ENCODE results near the gene TAP1.
"Not testable (repeated sequence)": the region's sequence is repeated elsewhere in the genome, so short reads cannot be mapped to it uniquely, and the experiment has no call there.

Gene TAP1

GRCh38 chr6:32838114-32838958 lies 15.2 kb downstream of the TAP1 start, which contains the start of gene TAP2:
Gene TAP2, minus strand, starts transcription at chr6:32838739. Its CDS starts 506 bp downstream, at chr6:32838233.
- DNase-seq, result peak; percentile 69

DNA sequence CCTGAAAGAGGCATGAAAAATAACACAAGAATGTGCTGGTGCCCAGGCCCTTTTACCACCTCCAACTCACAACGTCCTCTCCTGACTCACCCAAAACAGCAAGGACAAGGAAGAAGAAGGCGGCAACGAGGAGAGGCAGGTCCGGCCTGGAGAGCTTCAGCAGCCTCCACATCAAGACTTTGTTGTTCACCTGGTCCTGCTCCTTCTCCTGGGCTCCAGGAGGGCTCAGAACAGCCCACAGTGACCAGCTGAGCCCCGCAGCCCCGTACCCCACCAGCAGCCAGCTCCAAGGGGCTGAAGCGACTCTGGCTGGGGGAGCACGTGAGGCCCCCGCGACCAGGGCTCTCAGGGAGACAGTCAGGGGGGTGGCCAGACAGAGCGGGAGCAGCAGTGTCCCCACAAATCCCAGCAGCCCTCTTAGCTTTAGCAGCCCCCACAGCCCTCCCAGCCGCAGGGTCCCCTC lies 15.8 kb downstream of the TAP1 start:
- no peak for DNase-seq

DNA sequence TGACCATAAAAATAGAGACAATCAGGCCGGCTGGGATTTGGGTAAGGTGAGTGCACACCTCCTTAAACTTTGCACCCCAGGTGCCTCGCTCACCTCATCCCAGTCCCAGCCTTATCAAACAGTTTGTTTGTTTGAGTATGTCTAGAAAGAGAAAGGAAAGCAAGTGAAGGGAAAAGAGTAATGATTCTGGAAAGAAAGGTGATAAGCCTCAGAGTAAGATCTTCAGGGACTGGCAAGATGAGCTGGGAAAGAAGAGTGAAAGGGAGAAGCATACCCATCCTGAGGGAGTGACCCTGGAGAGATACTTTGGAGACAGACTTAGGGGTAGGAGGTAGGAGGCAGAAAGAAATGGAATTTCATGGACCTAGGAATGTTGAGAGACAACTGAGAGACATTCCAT lies 16.6 kb downstream of the TAP1 start:
- no peak for DNase-seq

DNA sequence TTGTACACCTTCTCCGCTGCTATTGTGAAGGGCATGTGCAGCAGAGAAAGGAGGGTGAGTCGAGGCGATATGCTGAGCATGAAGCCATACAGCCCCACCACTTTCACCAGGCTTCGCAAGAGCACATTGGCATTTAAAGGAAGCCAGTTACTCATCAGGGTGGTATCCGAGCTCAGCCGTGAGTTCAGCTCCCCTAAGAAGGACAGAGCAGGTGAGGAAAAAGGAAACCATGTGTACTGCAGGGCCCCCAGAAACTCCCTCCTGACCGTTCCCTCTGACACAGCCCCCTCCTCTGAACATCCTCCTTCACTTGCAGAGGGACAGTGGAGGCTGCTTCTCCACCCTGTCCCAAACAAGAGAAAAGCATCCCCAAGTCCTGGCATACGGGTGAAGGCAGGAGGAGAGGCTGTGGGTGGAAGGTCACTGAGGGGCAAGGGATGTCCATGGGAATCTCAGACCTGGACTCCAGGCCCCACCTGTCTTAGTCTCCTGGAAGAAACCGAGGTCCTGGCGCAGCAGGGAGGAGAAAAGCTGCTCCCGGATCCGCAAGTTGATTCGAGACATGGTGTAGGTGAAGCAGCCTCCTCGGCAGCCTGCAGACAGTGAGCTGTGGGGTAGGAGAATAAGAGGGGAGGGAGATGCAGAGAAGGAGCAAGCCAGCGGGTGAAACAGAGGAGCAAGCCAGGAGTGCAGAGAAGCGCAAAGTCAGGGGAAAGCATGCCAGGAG lies 18.2 kb downstream of the TAP1 start:
- no peak for DNase-seq

GRCh38 chr6:32833664-32834063 lies 19.8 kb downstream of the TAP1 start:
- no peak for DNase-seq

DNA sequence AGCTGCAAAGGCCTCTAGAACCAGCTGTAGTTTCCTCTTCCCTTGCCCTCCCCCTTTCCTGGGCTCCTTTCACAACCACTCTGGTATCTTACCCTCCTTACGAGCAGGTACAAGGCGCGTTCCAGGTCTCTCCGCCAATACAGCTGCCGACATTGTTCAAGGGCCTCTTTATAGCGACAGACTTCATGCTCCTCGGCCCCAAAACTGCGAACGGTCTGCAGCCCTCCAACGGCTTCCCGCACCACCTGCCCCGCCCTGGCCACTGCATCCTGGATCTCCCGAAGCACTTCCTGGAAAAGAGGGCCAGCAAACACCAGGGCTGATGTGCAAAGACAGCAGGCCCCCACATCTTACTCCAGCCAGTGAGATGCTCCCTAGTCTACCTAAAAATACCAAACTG lies 21.0 kb downstream of the TAP1 start:
- DNase-seq, result no peak

GRCh38 chr6:32830936-32831335 lies 22.6 kb downstream of the TAP1 start:
- no peak for DNase-seq

DNA sequence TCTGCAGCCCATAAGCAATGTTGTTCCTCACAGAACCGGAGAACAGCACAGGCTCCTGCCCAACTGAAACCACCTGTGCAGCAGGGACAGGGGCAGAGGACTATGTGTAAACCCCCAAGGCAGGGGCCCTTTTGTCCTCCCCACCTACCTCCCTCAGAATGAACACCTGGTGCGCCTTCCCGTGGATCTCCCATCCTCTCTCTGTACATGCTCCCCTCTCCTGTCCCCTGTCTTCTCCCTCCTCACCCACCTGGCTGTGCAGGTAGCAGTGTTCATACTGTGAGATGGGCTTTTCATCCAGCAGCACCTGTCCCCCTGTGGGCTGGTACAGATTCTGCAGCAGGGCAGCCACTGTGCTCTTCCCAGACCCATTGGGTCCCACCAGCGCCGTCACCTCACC lies 23.5 kb downstream of the TAP1 start:
- no peak for DNase-seq

- DNase-seq, result no peak
Measured at GRCh38 chr6:32829495-32829894, 24.0 kb downstream of the TAP1 start.

- DNase-seq, result no peak
Measured at GRCh38 chr6:32827025-32827424, 26.5 kb downstream of the TAP1 start.

DNA sequence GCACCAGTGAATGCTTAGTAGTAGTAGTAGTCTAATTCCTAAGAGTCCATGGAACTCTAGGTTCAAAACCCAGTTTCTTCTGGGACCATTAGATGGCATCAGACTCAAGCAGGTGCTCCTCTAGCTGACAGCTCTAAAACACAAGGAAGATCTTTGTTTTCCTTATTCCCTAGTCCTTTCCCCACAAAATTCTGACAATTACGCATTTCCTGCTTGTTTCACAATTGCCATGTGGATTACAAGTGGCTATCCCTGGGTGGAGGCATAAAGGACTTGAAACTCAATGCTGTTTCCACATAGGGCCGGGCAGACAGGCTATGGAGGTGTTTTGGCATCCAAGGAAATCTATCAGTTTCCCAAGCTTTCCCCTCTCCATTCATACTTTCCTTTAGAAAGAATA lies 27.5 kb downstream of the TAP1 start:
- no peak for DNase-seq

DNA sequence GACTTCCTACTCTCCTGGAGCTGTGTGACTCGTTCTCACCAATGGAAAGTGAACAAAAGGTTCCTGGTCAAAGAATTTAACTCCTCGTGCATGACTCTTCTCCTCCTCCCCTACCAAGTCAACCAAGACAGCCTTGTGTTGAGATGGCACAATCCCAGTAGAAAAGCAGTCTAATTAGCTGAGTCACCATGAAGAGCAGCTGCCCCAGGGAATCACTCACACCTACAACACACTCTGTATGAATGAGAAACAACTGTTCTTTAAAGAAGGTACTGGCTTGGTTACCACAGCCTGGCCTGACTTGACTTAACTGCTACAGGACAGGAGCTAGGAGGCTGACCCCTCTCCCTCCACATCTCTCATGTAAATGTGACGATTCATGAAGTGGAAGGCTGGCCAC lies 33.8 kb downstream of the TAP1 start:
- no peak for DNase-seq

- DNase-seq, result no peak
Measured at GRCh38 chr6:32818867-32819266, 34.6 kb downstream of the TAP1 start.

GRCh38 chr6:32816746-32817204 lies 36.7 kb downstream of the TAP1 start, which contains the start of gene HLA-DOB:
Gene HLA-DOB, minus strand, starts transcription at chr6:32817002. Its CDS starts 51 bp downstream, at chr6:32816951.
- DNase-seq, result no peak

GRCh38 chr6:32815996-32816395 lies 37.5 kb downstream of the TAP1 start:
- no peak for DNase-seq

DNA sequence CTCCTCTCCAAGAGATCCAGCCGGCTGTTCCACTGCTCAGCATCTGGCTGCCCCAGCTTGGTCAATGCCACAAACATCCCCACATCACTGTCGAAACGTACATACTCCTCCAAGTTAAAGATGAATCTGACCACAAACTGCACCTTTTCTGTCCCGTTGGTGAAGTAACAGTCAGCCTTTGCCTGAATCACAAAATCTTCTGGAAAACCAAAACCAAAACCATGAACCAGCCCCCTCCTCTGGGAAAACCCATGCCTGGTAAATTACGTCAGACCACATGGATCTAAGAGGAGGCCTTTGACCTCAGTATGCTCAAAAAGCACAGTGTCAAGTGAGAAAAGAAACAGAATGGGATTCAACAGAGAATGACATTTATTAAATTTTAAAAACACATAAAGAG lies 38.4 kb downstream of the TAP1 start:
- DNase-seq, result no peak

DNA sequence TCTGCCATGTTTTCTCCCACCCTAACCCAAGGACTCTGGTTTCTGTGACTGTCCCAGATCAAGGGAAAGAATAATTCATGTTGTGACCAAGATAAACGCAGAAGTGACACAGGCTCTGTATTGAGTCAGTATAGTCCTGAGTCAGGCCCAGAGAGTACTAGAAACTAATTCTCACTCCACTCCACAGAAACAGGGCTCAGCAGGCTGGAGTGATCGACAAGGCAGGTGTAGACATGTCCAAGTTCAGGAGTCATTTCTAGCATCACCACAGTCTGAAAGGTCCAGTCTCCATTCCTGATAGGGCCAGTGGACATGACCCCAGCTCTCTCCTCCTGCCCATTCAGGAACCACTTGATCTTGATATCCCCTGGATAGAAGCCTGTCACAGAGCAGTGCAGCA lies 39.4 kb downstream of the TAP1 start:
- no peak for DNase-seq

DNA sequence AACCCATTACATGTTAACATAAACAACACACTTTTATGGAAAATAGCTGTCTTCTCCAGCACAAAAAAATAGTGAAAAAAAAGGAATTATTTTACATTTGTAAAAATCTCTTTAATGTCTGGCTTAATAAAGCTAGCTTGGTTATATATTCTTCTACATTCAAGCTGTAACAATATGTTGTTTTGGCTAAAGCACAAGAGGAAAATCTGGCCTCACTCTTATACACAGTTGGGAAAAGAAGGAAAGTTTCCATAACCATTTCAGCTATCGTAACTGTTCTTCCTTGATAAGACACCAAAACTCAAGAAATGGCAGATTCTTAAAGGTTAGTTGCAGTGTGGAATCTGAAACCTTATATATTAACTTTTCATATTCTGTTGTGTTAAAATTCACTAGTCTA lies 44.3 kb downstream of the TAP1 start:
- DNase-seq, result no peak

GRCh38 chr6:32807020-32807580 lies 46.4 kb downstream of the TAP1 start:
- DNase-seq, result no peak

GRCh38 chr6:32805404-32805803 lies 48.1 kb downstream of the TAP1 start:
- not testable (repeated sequence) for DNase-seq

DNA sequence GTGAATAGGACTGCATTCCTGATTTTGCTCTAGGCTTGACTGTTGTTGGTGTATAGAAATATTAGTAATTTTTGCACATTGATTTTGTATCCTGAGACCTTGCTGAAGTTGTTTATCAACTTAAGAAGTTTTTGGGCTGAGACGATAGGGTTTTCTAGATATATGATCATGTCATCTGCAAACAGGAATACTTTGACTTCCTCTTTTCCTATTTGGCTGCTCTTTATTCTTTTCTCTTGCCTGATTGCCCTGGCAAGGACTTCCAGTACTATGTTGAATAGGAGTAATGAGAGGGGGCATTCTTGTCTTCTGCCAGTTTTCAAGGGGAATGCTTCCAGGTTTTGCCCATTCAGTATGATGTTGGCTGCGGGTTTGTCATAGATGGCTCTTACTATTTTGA lies 50.1 kb downstream of the TAP1 start:
- no peak for DNase-seq

- no peak for DNase-seq
Measured at GRCh38 chr6:32799740-32800139, 53.8 kb downstream of the TAP1 start.

GRCh38 chr6:32799168-32799567 lies 54.3 kb downstream of the TAP1 start:
- DNase-seq, result no peak

Measured in NCI-H1092 (cell line).